HG02970 (cell line): Measurements from ENCODE around the gene CLINT1.
A peak's percentile ranks its signal among the peaks of the same experiment; 100 is the strongest.
"Not testable (repeated sequence)": the region's sequence is repeated elsewhere in the genome, so short reads cannot be mapped to it uniquely, and the experiment has no call there.

Source experiments
- ATAC-seq: cut with Tn5 transposase; IDR thresholded peaks from one replicate; pipeline ENCODE4 v1.9.1; 2021; ENCODE audit warnings: mild to moderate bottlenecking, moderate library complexity, moderate number of reproducible peaks; ENCODE audit not compliant: unreplicated experiment, low FRiP score

CLINT1 gene

DNA sequence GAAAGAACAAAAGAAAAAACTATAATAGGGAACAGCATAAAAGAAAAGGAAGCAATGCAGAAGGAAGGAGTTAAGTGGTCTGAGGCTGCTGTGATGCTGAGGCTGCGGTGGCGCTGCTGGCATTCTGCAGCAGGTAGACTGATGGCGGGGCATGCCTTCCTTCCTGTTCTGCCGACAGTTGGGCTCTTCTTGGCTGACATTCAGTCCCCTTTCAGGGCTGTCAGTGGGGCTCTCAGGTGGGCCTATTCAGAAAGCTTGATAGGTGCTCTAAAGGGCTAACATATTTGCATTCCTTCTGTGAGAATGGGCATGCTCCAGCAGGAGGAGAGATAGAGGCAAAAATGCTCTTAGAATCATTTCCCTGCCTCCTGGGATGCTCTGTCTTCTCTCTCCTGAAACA lies 5.1 kb upstream of the CLINT1 start:
- ATAC-seq: no peak

GRCh38 chr5:157862183-157862851 lies 3.4 kb upstream of the CLINT1 start:
- ATAC-seq: no peak

GRCh38 chr5:157860898-157861890 lies 2.2 kb upstream of the CLINT1 start:
- ATAC-seq: peak; percentile 69

DNA sequence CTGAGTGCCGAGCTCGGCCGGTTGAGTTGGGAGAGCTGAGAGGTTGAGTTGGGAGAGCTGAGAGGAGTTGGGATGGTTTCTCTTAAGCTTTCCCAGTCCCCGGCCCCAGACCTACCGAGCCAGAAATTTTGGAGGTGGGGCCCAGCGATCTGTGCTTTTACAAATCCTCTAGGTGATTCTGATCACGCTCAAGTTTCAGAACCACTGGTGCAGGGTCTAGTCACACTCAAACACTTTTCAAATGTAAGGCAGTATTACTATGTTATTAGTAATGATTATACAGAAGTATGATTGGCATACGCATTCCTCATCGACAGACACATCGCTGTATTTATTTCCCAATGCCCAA lies 256 bp upstream of the CLINT1 start:
- ATAC-seq: no peak

DNA sequence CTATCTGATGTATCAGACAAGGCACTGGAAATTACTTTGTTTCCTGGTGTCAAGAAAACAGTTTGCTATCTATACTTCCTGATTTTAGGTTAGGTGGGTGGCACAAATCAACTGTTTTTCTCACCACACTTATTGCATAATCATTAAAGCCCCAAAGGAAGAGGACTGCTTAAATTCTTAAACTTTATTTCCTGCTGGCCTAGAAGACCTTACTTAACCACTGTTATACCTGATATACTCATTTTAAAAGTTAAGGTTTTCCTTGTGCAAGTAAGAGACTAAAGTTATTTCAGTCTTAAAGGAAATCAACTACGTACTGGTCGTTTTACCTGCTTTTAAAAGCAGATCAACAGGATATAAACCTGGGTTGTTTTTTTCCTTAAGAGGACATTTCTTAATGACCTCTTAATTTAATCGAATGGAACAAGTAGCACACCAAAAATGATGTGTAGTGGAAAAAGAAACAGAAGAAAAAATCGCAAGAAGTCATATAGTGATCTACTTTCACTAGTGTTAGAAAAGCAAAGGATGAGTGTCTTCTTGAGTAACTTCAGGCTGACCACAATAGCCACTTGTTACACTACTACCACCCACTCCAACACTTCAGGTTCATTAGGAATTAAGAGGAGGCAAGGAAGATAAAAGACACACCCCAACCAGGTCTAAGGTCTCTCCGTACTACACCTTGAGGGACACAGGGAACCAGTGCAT lies 974 bp downstream of the CLINT1 start:
- no peak for ATAC-seq

DNA sequence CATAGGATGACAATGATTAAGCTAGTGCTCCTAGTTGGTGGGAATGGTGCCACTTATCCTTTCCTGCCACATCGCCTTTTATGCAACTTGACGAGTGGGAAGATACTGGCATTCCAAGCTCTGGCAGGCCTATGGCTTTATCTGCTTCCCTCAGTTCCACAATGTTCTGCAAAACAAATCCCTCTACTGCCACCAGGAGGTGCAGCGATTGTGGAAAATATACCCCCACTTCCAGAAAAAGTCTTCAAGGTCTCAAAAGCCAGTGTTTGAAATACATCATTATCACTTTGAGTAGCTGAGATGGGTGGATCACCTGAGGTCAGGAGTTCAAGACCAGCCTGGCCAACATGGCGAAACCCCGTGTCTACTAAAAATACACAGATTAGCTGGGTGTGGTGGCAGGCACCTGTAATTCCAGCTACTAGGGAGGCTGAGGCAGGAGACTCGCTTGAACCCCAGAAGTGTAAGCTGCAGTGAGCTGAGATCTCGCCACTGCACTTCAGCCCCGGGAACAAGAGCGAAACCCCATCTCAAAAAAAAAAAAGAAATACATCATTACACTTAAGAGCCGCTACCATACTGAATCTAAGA lies 3.4 kb downstream of the CLINT1 start:
- no peak for ATAC-seq

- not testable (repeated sequence) for ATAC-seq
These were observed 5.6 kb downstream of the CLINT1 start for GRCh38 chr5:157853365-157853764.

DNA sequence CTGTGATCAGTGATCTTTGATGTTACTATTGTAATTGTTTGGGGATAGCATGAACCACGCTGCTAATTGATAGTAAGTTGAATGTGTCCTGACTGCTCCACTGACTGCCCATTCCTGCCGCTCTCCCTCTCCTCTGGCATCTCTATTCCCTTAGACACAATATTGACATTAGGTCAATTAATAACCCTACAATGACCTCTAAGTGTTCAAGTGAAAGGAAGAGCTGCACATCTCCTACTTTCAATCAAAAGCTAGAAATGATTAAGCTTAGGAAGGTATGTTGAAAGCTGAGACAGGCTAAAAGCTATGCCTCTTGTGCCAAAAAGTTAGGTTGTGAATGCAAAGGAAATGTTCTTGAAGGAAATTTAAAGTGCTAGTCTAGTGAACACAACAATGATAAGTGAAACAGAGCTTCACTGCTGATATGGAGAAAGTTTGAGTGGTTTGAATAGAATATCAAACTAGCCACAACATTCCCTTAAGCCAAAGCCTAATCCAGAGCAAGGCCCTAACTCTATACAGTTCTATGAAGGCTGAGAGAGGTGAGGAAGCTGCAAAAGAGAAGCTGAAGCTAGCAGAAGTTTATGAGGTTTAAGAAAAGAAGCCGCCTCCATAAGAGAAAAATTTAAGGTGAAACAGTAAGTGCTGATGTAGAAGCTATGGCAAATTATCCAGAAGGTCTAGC lies 12.9 kb downstream of the CLINT1 start:
- ATAC-seq: no peak

GRCh38 chr5:157842787-157843186 lies 16.2 kb downstream of the CLINT1 start:
- ATAC-seq: no peak

DNA sequence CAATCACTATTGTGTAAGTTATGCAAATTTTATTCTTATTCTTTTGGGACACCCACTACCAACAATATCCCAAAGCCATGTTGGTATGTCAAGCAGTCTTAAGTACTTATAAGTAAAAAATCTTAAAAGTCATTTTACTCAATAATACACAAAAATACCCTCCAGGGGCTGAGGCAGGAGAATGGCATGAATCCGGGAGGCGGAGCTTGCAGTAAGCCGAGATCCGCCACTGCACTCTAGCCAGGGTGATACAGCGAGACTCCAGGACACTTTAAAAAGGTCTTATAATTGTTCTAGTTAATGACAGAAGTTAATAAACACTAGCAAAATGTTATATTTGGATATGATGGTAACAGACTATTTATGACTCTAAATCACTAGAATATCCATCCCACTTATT lies 16.8 kb downstream of the CLINT1 start:
- ATAC-seq: no peak

- ATAC-seq: no peak
These were observed 19.7 kb downstream of the CLINT1 start for GRCh38 chr5:157839157-157839795.

- no peak for ATAC-seq
These were observed 22.7 kb downstream of the CLINT1 start for GRCh38 chr5:157836121-157836753.

GRCh38 chr5:157835041-157835440 lies 23.9 kb downstream of the CLINT1 start:
- ATAC-seq: no peak

- ATAC-seq: no peak
These were observed 29.9 kb downstream of the CLINT1 start for GRCh38 chr5:157828944-157829639.

DNA sequence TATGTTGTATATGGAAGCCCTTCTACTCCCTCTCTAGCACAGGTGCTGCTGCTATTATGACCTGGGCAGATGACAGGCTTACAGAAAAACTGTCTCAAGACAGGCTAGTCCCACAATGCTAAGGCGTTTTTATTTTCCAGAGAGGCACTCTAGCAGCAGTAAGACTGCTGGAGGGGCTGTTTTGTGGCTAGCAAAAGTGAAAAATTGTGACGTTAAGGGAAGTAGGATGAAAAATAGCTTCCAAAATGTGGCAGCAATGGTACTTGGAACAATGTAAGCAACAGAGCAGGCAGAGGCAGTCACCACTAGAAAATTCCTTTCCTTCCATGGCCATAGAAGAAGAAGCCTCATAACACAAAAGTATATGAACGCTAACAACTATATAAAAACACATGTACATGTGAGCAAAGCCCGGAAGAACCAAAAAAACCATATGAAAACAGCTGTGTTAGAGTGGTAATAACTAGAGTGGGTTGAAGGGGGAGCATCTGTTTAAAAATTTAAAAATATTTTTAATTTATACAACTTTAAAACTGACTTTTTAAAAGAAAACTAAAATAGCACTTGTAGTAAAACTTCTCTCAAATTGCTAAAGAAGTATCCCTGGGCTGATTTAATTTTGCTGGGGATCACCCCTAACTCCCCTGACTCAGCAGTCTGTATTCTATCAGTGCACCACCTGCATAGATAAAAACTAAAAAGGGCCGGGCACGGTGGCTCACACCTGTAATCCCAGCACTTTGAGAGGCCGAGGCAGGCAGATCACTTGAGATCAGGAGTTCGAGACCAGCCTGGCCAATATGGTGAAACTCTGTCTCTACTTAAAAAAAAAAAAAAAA lies 30.6 kb downstream of the CLINT1 start:
- no peak for ATAC-seq

GRCh38 chr5:157827423-157827822 lies 31.5 kb downstream of the CLINT1 start:
- no peak for ATAC-seq

DNA sequence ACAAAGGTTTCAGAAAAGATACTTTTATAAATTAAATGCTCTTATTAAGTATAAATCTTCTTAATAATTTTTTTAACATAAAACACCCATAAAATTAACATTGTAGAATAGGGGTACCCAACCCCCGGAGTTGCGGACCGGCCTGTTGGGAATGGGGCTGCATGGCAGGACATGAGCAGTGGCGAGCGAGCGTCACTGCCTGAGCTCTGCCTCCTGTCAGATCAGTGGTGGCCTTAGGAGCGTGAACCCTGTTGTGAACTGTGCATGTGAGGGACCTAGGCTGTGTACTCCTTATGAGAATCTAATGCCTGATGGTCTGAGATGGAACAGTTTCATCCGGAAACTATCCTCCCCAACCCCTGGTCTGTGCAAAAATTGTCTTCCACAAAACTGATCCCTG lies 35.3 kb downstream of the CLINT1 start:
- no peak for ATAC-seq
